ENCODE data around the gene NCKAP5.
"Not testable (repeated sequence)": the region's sequence is repeated elsewhere in the genome, so short reads cannot be mapped to it uniquely, and the experiment has no call there.

Gene NCKAP5

GRCh38 chr2:132830321-132830827 lies 737.9 kb downstream of the NCKAP5 start:
- FAIRE-seq = no peak

- FAIRE-seq = no peak
Observed at GRCh38 chr2:132825601-132826000, 742.7 kb downstream of the NCKAP5 start.

- FAIRE-seq = no peak
Observed at GRCh38 chr2:132824716-132825115, 743.5 kb downstream of the NCKAP5 start.

- no peak for FAIRE-seq
Observed at GRCh38 chr2:132816234-132816633, 752.0 kb downstream of the NCKAP5 start.

- FAIRE-seq = no peak
Observed at GRCh38 chr2:132815516-132815915, 752.7 kb downstream of the NCKAP5 start.

GRCh38 chr2:132814651-132815050 lies 753.6 kb downstream of the NCKAP5 start:
- no peak for FAIRE-seq

- no peak for FAIRE-seq
Observed at GRCh38 chr2:132813422-132813821, 754.8 kb downstream of the NCKAP5 start.

- FAIRE-seq = no peak
Observed at GRCh38 chr2:132811148-132811915, 756.9 kb downstream of the NCKAP5 start.

GRCh38 chr2:132809962-132810361 lies 758.3 kb downstream of the NCKAP5 start:
- FAIRE-seq = not testable (repeated sequence)

GRCh38 chr2:132804051-132804450 lies 764.2 kb downstream of the NCKAP5 start:
- no peak for FAIRE-seq

- no peak for FAIRE-seq
Observed at GRCh38 chr2:132798341-132798740, 769.9 kb downstream of the NCKAP5 start.

- no peak for FAIRE-seq
Observed at GRCh38 chr2:132797556-132797955, 770.7 kb downstream of the NCKAP5 start.

GRCh38 chr2:132797071-132797470 lies 771.2 kb downstream of the NCKAP5 start:
- no peak for FAIRE-seq

- FAIRE-seq = no peak
Observed at GRCh38 chr2:132795220-132795619, 773.0 kb downstream of the NCKAP5 start.

GRCh38 chr2:132793532-132793931 lies 774.7 kb downstream of the NCKAP5 start:
- FAIRE-seq = no peak

- FAIRE-seq = no peak
Observed at GRCh38 chr2:132790207-132790785, 778.0 kb downstream of the NCKAP5 start.

GRCh38 chr2:132789066-132789465 lies 779.2 kb downstream of the NCKAP5 start:
- FAIRE-seq = no peak

GRCh38 chr2:132788310-132788838 lies 779.9 kb downstream of the NCKAP5 start:
- FAIRE-seq = no peak

GRCh38 chr2:132783883-132784282 lies 784.4 kb downstream of the NCKAP5 start:
- FAIRE-seq = no peak

GRCh38 chr2:132782176-132782783 lies 786.0 kb downstream of the NCKAP5 start:
- FAIRE-seq = no peak

- FAIRE-seq = no peak
Observed at GRCh38 chr2:132780651-132781050, 787.6 kb downstream of the NCKAP5 start.

GRCh38 chr2:132779206-132779721 lies 789.0 kb downstream of the NCKAP5 start:
- no peak for FAIRE-seq

GRCh38 chr2:132776287-132776686 lies 792.0 kb downstream of the NCKAP5 start:
- FAIRE-seq = no peak
